ENCODE results near the gene RYR1.

DNA sequence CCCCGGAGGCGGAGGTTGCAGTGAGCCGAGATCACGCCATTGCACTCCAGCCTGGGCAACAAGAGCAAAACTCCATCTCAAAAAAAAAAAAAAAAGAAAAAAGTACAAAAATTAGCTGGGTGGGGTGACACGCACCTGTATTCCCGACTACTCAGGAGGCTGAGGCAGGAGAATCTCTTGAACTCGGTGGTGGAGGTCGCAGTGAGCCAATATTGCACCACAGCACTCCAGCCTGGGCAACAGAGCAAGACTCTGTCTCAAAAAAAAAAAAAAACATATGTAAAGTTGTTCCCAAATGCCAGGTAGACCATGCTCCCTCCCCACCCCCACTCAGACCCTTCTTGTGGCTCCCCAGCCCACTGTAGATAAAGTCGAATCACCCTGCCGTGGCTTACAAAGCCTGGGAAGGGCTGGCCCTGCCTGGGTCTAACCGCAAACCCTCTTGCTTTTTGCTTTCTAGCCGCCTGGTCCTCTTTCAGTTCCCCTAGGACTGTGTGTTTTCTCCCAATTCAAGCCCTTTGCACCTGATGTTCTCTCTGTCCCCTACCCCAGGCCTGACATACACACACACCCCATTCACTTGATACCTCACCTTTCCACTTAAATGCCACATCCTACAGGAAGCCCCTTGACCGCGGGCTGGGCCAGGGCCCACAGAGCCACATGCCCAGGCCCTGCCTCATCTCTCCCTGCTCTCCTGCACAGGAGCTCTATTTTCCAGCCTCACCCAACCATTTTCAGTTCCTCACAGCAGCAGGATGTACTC is 149.9 kb downstream of the RYR1 start:
- TF ChIP-seq, protein P1, sequence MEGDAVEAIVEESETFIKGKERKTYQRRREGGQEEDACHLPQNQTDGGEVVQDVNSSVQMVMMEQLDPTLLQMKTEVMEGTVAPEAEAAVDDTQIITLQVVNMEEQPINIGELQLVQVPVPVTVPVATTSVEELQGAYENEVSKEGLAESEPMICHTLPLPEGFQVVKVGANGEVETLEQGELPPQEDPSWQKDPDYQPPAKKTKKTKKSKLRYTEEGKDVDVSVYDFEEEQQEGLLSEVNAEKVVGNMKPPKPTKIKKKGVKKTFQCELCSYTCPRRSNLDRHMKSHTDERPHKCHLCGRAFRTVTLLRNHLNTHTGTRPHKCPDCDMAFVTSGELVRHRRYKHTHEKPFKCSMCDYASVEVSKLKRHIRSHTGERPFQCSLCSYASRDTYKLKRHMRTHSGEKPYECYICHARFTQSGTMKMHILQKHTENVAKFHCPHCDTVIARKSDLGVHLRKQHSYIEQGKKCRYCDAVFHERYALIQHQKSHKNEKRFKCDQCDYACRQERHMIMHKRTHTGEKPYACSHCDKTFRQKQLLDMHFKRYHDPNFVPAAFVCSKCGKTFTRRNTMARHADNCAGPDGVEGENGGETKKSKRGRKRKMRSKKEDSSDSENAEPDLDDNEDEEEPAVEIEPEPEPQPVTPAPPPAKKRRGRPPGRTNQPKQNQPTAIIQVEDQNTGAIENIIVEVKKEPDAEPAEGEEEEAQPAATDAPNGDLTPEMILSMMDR (IDR thresholded peaks at IDR 0.05; ENCODE audit: borderline replicate concordance, extremely low read depth, low read length, poor library complexity, severe bottlenecking) = no peak
- TF ChIP-seq EZH2 (IDR thresholded peaks at IDR 0.05; ENCODE audit: borderline replicate concordance, low read depth, low read length, severe bottlenecking) = no peak

Data from DND-41 (cell line).